Esophagus muscularis mucosa (tissue), 4 donors: Measurements from ENCODE around the gene HTATSF1. TPM values are rescaled to one million over a fixed set of nuclear protein-coding genes. Genes with fewer than 3 reads are reported as not detected.

Experiments used
- DNase-seq: peaks from one replicate; pipeline ENCODE4 v3.0.0-alpha.2; 2017; ENCODE audit errors: extremely low spot score
- H3K27ac ChIP-seq, 4 donors: fragments of 200-600 bp; sonication (generic); replicated peaks in 1 of 4; 1 replicate in 3 of 4; 2 replicates in 1 of 4; pipeline ENCODE4 v1.5.1; 2016 to 2019; ENCODE audit warnings: mild to moderate bottlenecking in 1 of 4
- H3K27me3 ChIP-seq, 4 donors: fragments of 200-600 bp; sonication (generic); one replicate each; pipeline versions ENCODE4 v1.5.1 to v1.6.0; 2016 to 2019
- H3K36me3 ChIP-seq, 4 donors: fragments of 200-600 bp; sonication (generic); one replicate each; pipeline ENCODE4 v1.5.1; 2016 to 2019
- H3K4me1 ChIP-seq, 4 donors: fragments of 200-600 bp; sonication (generic); one replicate each; pipeline ENCODE4 v1.5.1; 2016 to 2019
- H3K4me3 ChIP-seq, 4 donors: fragments of 200-600 bp; sonication (generic); 1 replicate in 2 of 4; 2 replicates in 2 of 4; pipeline ENCODE4 v1.5.1; 2016 to 2019; ENCODE audit warnings: mild to moderate bottlenecking in 4 of 4, moderate library complexity in 1 of 4
- H3K9me3 ChIP-seq, 4 donors: fragments of 200-600 bp; sonication (generic); 1 replicate in 3 of 4; 2 replicates in 1 of 4; pipeline ENCODE4 v1.5.1; 2016 to 2019
- EP300 ChIP-seq: sonication (generic); formaldehyde crosslinking; IDR thresholded peaks from one replicate; pipeline ENCODE4 v1.6.1; 2017; ENCODE audit warnings: antibody characterized with exemption
- POLR2A ChIP-seq: fragments of 450-650 bp; IDR thresholded peaks from one replicate; pipeline ENCODE4 v1.6.1; 2017; ENCODE audit warnings: antibody characterized with exemption, moderate library complexity, mild to moderate bottlenecking, low read depth
- POLR2AphosphoS5 ChIP-seq, 2 donors: sonication (generic); formaldehyde crosslinking; IDR thresholded peaks; one replicate each; pipeline ENCODE4 v1.6.1; 2017; ENCODE audit warnings: antibody characterized with exemption in 2 of 2
- WGBS: methylation state at CpG from one replicate; pipeline ENCODE4 v1.1.5; 2018; 5-methylcytosine and 5-hydroxymethylcytosine counted together
- intact Hi-C: fragments of 100-400 bp; cut with DNase I; formaldehyde crosslinking; loops from one replicate; pipeline ENCODE4 v1.15.1; 2023
- total RNA-seq, 4 donors: library from RNA; depleted of rRNA; stranded (reverse); fragments of >200 nt; gene quantifications; one replicate each; pipeline versions ENCODE4 v1.1.0 to v1.2.1, GENCODE V29; 2016
- TF ChIP-seq, protein P1 (sequence below), 3 experiments: fragments of 200-600 bp in 2 of 3; fragments of 450-650 bp in 1 of 3; sonication (generic) in 2 of 3; IDR thresholded peaks; one replicate each; pipeline ENCODE4 v1.5.1; 2017 to 2019; ENCODE audit warnings: antibody characterized with exemption in 3 of 3, mild to moderate bottlenecking in 2 of 3, moderate library complexity in 1 of 3

The HTATSF1 gene
- total RNA-seq, 4 donors from 2014 or later: 47.7 to 59.8 (median 55.4) TPM

DNA sequence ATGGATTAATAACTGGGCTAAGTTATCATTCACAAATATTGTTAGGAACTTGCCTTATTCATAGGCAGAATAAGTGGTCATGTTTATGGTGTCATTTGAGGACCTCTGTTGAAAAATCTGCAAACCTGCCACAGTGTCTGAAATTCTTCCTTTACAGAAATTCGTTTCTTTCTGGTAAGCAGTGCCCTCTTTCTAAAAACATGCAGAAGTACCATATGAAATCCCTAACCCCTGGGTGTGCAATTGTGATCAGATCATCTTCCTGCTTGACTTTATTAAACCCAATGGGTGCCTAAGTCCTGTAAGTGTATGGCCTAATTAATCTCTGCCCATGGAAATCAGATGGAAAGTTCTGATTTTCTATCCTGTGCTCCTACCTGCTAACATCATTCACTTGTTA, 4.4 kb upstream of the HTATSF1 start:
- DNase-seq: no peak
- WGBS: 28% methylated on average over 1 of the region's 1 CpG
- H3K36me3 ChIP-seq: no peaks in the 10 kb centered on the region
- H3K9me3 ChIP-seq: no peaks in the 10 kb centered on the region
- peaks cover 0 to 7% (median 4%) of the 10 kb centered on the region in 4 donors for H3K4me1 ChIP-seq
- TF ChIP-seq POLR2A (no peak), POLR2AphosphoS5 (IDR thresholded peaks at IDR 0.05) (no peak), EP300 (no peak)
- TF ChIP-seq, protein P1, sequence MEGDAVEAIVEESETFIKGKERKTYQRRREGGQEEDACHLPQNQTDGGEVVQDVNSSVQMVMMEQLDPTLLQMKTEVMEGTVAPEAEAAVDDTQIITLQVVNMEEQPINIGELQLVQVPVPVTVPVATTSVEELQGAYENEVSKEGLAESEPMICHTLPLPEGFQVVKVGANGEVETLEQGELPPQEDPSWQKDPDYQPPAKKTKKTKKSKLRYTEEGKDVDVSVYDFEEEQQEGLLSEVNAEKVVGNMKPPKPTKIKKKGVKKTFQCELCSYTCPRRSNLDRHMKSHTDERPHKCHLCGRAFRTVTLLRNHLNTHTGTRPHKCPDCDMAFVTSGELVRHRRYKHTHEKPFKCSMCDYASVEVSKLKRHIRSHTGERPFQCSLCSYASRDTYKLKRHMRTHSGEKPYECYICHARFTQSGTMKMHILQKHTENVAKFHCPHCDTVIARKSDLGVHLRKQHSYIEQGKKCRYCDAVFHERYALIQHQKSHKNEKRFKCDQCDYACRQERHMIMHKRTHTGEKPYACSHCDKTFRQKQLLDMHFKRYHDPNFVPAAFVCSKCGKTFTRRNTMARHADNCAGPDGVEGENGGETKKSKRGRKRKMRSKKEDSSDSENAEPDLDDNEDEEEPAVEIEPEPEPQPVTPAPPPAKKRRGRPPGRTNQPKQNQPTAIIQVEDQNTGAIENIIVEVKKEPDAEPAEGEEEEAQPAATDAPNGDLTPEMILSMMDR (IDR thresholded peaks at IDR 0.05): no peak
- H3K4me3 ChIP-seq: no peak overlapping the region
- intact Hi-C loops: no loop called here
- H3K27me3 ChIP-seq: peaks cover 0 to 11% (median 4%) of the 10 kb centered on the region in 4 donors
- H3K27ac ChIP-seq: no peak overlapping the region

DNA sequence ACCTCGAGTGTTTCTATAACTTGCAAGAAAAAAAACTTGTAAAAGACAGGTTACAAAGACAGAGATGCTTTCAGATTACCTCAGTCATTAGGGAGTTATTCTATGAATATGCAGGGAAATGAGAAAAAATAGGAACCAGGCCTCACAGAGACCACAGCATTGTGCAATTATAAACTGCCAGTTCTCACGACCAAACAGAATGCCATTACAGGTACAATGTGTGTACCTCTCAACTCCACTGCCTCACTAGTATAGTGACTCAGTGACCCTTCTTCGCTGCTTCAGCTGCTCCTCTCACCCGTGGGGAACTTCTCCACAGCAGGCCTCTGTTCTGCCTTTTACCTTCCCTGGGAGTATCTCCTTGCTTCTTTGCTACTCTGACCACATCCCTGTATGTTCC, 2.3 kb upstream of the HTATSF1 start:
- H3K9me3 ChIP-seq: no peaks in the 10 kb centered on the region
- intact Hi-C loops: loop anchor here (5.0 kb wide), 1 partner anchor 523 kb away; the partner anchor contains the start of gene MMGT1
- no peak for TF ChIP-seq EP300
- TF ChIP-seq, protein P1 (IDR thresholded peaks at IDR 0.05): no peak
- TF ChIP-seq POLR2A: no peak
- TF ChIP-seq POLR2AphosphoS5 (IDR thresholded peaks at IDR 0.05): no peak
- peaks cover 0 to 1% (median 0%) of the 10 kb centered on the region in 4 donors for H3K36me3 ChIP-seq
- 74% methylated on average over 4 of the region's 4 CpGs for WGBS
- peaks cover 0 to 11% (median 4%) of the 10 kb centered on the region in 4 donors for H3K27me3 ChIP-seq
- H3K4me1 ChIP-seq: peaks cover 3 to 24% (median 15%) of the 10 kb centered on the region in 4 donors
- no peak for DNase-seq
- no peak overlapping the region for H3K4me3 ChIP-seq
- no peak overlapping the region for H3K27ac ChIP-seq

DNA sequence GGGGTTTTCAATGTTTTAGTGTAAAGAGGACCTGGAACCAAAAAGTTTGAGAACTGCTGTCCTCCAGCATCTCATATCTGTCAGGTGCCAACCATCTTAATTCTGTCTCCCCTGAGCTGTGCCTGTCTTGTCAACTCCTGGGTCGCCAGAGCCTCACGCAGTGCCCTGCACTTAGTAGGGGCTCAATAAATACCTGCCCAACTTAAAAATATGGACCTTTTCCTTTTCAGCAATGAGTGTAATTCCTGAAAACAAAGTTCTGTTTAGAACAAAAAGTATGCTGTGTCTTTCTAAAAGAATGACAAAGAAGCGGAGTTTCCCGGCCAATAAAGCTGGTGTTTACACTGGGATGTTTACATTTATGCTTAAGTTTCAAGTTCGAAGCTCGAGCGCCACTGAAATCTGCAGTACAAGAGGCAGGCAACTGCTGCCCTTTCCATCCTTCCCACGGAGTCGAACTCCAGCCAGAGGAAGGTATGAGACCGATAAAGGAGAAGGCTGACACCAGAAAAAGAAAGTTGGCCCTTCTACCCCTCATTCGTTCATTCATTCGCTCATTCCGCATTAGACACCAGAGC, 1.1 kb upstream of the HTATSF1 start:
- 54% methylated on average over 13 of the region's 13 CpGs for WGBS
- DNase-seq: no peak
- no peak for TF ChIP-seq POLR2A
- peak overlapping the region; percentile 61 to 69 (median 66) for H3K4me3 ChIP-seq
- no peaks in the 10 kb centered on the region for H3K9me3 ChIP-seq
- H3K4me1 ChIP-seq: peaks cover 3 to 24% (median 15%) of the 10 kb centered on the region in 4 donors
- peak overlapping the region; percentile 86 to 95 (median 94) for H3K27ac ChIP-seq
- intact Hi-C loops: loop anchor here (5.0 kb wide), 1 partner anchor 524 kb away; the partner anchor contains the start of gene MMGT1
- peaks cover 0 to 9% (median under 1%) of the 10 kb centered on the region in 4 donors for H3K27me3 ChIP-seq
- peaks cover 0 to 14% (median 2%) of the 10 kb centered on the region in 4 donors for H3K36me3 ChIP-seq

DNA sequence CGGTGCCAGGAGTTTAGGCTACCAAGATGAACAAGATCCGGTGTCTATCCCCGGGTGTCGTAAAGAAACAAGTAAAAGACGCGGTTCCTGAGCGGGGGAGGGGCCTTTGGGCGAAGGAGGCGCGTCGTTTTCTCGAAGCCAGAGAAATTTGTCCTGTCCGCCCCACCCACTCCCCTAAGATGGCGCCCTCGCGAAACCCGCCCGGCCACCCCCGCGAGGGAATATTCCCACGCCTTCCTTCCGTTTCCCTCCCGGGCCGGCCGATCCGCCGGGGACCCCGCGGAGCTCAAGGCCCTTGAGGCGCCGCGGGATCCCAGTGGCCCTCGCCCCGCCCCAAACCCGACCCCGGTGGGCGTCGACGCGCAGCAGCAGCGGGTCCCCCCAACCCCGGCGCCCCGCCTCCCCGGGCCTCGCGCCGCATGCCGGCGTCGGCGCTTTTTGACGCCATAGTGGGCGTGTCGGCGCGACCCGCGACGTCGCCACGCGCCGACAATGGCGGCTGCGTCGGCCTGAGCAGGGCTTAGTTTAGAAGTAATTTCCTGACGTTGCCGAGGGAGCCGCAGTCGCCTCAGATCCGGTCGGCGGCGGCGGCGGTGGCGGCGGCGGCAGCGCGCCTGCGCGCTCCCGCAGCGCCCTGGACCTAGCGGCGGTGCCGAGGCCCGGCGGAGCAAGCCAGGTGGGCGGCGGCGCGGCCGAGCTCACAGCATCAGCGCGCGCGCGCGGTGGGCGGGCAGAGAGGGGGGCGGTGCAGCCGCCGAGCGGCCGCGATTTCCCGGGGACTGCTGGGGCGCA, 432 bp upstream of the HTATSF1 start:
- H3K27me3 ChIP-seq: peaks cover 0 to 7% (median 0%) of the 10 kb centered on the region in 4 donors
- no peaks in the 10 kb centered on the region for H3K9me3 ChIP-seq
- peak overlapping the region; percentile 86 to 95 (median 94) for H3K27ac ChIP-seq
- H3K36me3 ChIP-seq: peaks cover 0 to 20% (median 5%) of the 10 kb centered on the region in 4 donors
- peak; percentile 95 for DNase-seq
- peak; percentile 47 to 69 for TF ChIP-seq POLR2AphosphoS5 (IDR thresholded peaks at IDR 0.05)
- TF ChIP-seq, protein P1 (IDR thresholded peaks at IDR 0.05): no peak
- TF ChIP-seq POLR2A: no peak
- TF ChIP-seq EP300: no peak
- peak overlapping the region; percentile 61 to 69 (median 66) for H3K4me3 ChIP-seq
- intact Hi-C loops: loop anchor here (5.0 kb wide), 1 partner anchor 525 kb away; the partner anchor contains the start of gene MMGT1
- WGBS: 50% methylated on average over 22 of the region's 111 CpGs
- peaks cover 3 to 24% (median 15%) of the 10 kb centered on the region in 4 donors for H3K4me1 ChIP-seq

DNA sequence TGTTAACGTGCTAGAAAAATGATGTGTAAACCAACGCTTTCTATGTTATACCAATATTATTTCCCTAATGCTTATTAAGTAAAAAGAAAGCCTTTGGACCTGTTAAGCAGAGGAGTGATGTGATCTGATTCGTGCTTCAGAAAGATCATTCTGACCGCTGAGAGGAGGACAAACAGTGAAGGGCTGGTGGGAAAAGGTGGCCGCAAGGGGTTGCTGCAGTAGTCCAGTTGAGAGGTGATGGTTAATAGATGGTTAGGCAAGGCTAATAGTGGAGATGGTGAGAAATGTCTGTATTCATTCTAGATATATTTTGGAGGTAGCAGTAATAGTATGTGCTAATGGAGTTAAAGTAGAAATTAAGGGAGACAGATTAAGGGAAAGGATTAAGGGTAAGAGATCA, 21.7 kb downstream of the HTATSF1 start:
- DNase-seq: no peak
- H3K27me3 ChIP-seq: no peaks in the 10 kb centered on the region
- no peaks in the 10 kb centered on the region for H3K9me3 ChIP-seq
- H3K4me1 ChIP-seq: no peaks in the 10 kb centered on the region
- intact Hi-C loops: no loop called here
- no peak overlapping the region for H3K4me3 ChIP-seq
- no peak overlapping the region for H3K27ac ChIP-seq
- no peaks in the 10 kb centered on the region for H3K36me3 ChIP-seq
- TF ChIP-seq POLR2A (no peak), POLR2AphosphoS5 (IDR thresholded peaks at IDR 0.05) (no peak), EP300 (no peak)
- TF ChIP-seq, protein P1 (IDR thresholded peaks at IDR 0.05): no peak
- WGBS: 68% methylated on average over 5 of the region's 5 CpGs
